HG02571 (cell line): ENCODE results near the gene MCTP2.
"Not testable (repeated sequence)": the region's sequence is repeated elsewhere in the genome, so short reads cannot be mapped to it uniquely, and the experiment has no call there.

Experiments used
- ATAC-seq: cut with Tn5 transposase; IDR thresholded peaks from one replicate; pipeline ENCODE4 v1.9.1; 2021; ENCODE audit warnings: mild to moderate bottlenecking, moderate library complexity; ENCODE audit not compliant: unreplicated experiment

Gene MCTP2

DNA sequence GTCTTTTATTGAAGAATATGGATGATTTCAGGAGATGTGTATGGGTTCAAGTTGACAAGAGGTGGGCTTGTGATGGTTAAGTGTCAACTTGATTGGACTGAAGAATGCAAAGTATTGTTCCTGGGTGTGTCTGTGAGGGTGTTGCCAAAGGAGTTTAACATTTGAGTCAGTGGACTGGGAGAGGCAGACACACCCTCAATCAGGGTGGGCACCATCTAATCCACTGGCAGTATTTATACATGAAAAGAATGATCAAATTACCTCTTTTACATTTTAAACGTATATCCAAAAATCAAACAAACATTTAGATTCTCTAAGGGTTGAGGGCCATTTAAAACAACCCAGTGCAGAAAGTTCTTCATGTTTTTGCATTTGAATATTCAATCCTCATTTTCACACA, 262.2 kb downstream of the MCTP2 start:
- ATAC-seq: not testable (repeated sequence)

DNA sequence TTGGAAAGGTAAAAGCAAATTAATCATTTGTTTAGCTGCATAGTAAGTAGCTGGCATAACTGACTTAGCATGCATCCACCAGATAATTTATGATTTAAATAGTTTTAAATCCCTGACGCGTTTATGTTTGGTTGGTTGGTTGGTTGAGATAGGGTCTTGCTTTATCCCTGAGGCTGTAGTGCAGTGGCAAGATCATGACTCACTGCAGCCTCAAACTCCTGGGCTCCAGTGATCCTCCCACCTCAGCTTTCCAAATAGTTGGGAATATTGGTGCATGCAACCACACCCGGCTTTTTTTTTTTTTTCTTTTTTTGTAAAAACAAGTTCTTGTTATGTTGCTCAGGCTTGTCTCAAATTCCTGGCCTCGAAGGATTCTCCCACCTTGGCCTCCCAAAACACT, 263.4 kb downstream of the MCTP2 start:
- no peak for ATAC-seq

DNA sequence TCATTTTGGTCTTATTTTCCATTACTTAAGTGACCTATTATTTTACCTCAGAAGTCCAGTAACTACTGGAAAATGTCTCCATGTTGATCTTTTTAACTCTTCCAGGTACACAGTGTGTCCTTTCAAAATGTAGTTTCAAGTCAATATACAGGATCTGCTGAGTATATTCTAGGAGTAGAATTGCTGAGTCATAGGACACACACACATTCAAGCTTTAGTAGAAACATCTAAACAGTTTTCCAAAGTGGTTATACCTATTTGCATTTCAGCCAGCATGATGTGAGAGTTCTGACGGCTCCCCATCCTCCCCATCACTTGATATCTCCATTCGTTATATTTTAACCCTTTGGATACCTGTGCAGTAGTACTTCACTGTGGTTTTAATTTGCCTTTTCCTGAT, 271.9 kb downstream of the MCTP2 start:
- ATAC-seq: no peak

DNA sequence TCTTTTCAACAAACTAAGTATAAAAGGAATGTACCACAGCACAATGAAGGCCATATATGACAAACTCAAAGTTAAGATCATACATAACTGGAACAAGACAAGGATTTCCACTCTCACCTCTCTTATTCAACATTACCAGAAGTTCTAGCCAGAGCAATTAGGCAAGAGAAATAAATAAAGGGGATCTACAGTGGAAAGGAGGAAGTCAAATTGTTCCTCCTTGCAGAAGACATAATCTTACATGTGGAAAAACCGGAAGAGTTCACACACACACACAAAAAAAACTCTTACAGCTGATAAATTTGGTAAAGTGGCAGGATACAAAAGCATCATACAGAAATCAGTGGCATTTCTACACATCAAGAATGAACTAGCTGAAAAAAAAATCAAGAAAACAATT, 277.9 kb downstream of the MCTP2 start:
- ATAC-seq: no peak

DNA sequence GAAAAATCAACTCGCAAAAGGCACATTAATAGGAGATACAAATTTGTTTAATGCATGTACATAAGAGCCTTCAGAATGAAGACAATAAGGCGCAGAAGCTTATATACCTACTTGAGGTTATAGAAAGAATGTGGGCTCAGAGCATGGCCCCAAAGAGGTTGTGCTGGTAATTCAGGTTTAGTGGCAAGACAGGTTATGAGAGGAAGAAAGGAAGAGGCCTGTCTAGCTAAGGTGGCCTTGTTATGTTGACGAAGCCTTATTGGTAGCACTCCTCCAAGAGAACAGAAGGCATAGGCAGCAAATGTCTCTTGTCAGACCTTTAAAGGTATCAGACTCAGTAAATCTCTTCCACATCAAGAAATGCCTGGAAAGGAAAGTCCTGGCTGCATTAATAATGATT, 290.8 kb downstream of the MCTP2 start:
- ATAC-seq: no peak

DNA sequence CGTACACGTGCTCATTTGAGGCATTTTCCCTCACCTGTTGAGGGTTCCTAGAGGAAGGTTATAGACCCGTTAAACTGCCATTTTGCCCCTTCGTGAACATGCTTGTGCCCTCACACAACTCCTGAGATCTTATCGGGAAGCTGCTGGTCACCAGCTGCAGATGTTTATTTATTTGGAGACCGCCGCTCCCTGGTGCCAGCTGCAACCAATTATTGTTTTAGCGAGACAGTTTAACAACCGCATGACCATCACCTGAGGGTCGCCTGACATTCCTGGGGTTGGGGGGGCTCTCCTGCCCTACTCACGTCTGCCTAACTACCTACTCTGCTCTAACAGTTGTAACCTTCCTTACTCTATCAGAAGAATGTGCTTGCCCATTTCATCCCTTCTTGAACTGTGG, 292.5 kb downstream of the MCTP2 start:
- ATAC-seq: no peak

DNA sequence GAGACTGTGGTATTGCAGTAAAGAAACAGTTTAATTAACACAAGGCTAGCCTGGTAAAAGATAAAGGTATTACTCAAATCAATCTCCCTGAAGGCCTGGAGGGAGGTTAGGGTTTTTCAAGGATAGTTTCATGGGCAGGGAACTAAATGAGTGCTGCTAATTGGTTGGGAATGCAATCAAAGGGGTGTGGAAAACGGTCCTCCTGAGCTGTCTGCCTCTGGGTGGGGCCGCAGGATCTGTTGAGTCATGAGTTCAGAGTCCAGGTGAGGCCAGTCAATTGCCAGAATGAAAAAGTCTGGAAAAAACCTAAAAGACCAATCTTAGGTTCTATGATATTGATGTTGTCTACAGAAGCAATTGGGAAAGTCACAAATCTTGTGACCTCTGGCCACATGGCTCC, 293.2 kb downstream of the MCTP2 start:
- ATAC-seq: no peak

DNA sequence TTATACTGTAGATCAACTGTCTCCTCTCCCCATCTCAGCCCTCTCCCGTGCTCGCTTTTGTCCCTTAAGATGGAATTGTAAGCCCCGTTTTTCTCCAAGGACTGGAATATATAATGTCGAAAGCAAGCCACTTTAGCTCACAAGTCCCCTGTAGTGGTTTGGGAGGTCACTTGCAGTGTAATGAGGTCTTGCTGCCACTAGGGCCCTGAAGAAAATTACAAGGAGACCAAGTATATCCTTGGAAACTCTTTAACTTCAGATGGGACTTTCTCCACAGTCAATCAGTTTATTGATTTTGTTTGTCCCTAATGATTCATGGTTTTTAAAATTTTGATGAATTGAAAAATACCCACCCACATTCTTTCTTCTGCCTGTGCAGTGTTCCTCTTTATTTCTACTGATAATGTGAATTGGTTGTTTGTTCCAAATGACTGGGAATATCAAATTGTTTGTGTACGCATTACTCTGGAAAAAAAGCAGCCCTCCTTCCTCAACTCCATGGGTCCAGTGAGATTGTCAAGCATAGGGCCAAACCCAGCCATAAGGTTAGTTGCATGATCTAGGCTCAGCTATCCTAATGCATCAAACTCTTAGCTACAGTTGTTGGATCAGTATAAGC, 294.8 kb downstream of the MCTP2 start:
- ATAC-seq: no peak

DNA sequence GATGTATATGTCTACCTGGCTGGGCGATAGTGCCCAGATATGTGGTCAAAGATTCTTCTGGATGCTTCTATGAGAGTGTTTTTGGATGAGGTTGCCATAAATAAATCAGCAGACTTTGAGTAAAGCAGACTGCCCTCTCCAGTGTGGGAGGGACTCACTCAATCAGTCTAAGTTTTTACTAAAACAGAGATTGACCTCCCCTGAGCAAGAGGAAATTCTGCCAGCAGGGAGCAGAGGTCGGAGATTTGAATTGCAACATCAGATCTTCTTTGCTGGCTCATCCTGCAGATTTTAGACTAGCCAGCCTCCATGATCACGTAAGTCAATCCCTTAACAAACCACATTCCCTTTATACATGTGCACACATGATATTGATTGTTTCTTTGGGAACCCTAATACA, 300.9 kb downstream of the MCTP2 start:
- no peak for ATAC-seq
